OCI-LY1 (cell line): ENCODE measurements around the gene IKZF1.

Experiments used
- H2AFZ ChIP-seq: fragments of 200-600 bp; sonication (generic), shearing (Covaris generic); 2 replicates; pipeline ENCODE4 v1.6.0; 2014; ENCODE audit warnings: antibody characterized with exemption, mild to moderate bottlenecking, low read length
- H3F3A ChIP-seq: fragments of 200-600 bp; sonication (generic), shearing (Covaris generic); 2 replicates; pipeline ENCODE4 v1.6.0; 2014; ENCODE audit warnings: mild to moderate bottlenecking, antibody characterized with exemption, low read length, moderate library complexity; ENCODE audit not compliant: insufficient read depth
- H3K27ac ChIP-seq: fragments of 200-600 bp; sonication (generic); 2 replicates; pipeline ENCODE4 v1.5.1; 2014; ENCODE audit warnings: low read length, mixed run types, mild to moderate bottlenecking, low read depth; ENCODE audit not compliant: poor library complexity, severe bottlenecking
- H3K27me3 ChIP-seq: fragments of 200-600 bp; sonication (generic); 2 replicates; pipeline ENCODE4 v1.6.0; 2014; ENCODE audit warnings: antibody characterized with exemption, mild to moderate bottlenecking, low read length, moderate library complexity; ENCODE audit not compliant: insufficient read depth
- H3K36me3 ChIP-seq: fragments of 200-600 bp; sonication (generic); 2 replicates; pipeline ENCODE4 v1.6.1; 2014; ENCODE audit warnings: mild to moderate bottlenecking, antibody characterized with exemption, low read length, moderate library complexity, mixed read lengths; ENCODE audit not compliant: insufficient read depth
- H3K4me1 ChIP-seq: fragments of 200-600 bp; sonication (generic); 2 replicates; pipeline ENCODE4 v1.5.1; 2014; ENCODE audit warnings: mild to moderate bottlenecking, low read length, moderate library complexity; ENCODE audit not compliant: insufficient read depth, severe bottlenecking
- H3K4me2 ChIP-seq: fragments of 200-600 bp; sonication (generic), shearing (Covaris generic); 2 replicates; pipeline ENCODE4 v1.6.1; 2014; ENCODE audit warnings: low read length
- H3K4me3 ChIP-seq: fragments of 200-600 bp; sonication (generic); 2 replicates; pipeline ENCODE4 v1.5.1; 2014; ENCODE audit warnings: low read length, low read depth, mild to moderate bottlenecking, mixed read lengths; ENCODE audit not compliant: poor library complexity, severe bottlenecking
- H3K79me2 ChIP-seq: fragments of 200-600 bp; shearing (Covaris generic); 2 replicates; pipeline ENCODE4 v1.6.1; 2016; ENCODE audit warnings: mixed run types, low read length, mixed read lengths; ENCODE audit not compliant: insufficient read depth
- H3K9ac ChIP-seq: fragments of 200-600 bp; sonication (generic), shearing (Covaris generic); 2 replicates; pipeline ENCODE4 v1.6.1; 2014; ENCODE audit warnings: mild to moderate bottlenecking, low read length, mixed read lengths
- H3K9me2 ChIP-seq: fragments of 200-600 bp; sonication (generic), shearing (Covaris generic); 2 replicates; pipeline ENCODE4 v1.6.1; 2014; ENCODE audit warnings: low read depth, mild to moderate bottlenecking, low read length, mixed read lengths
- H3K9me3 ChIP-seq: fragments of 200-600 bp; shearing (Covaris generic); 2 replicates; pipeline ENCODE4 v1.6.1; 2014; ENCODE audit warnings: low read length, mixed read lengths
- H4K20me1 ChIP-seq: fragments of 200-600 bp; sonication (generic), shearing (Covaris generic); 2 replicates; pipeline ENCODE4 v1.6.0; 2016; ENCODE audit warnings: mild to moderate bottlenecking, low read length; ENCODE audit not compliant: insufficient read depth
- CTCF ChIP-seq: fragments of 200-600 bp; sonication (generic), shearing (Covaris generic); IDR thresholded peaks from 2 replicates; pipeline ENCODE4 v1.5.1; 2017; ENCODE audit warnings: mild to moderate bottlenecking, antibody characterized with exemption, low read length, moderate library complexity, mixed read lengths
- EZH2 ChIP-seq: fragments of 200-600 bp; sonication (generic), shearing (Covaris generic); IDR thresholded peaks from 2 replicates; pipeline ENCODE4 v1.8.0; 2017; ENCODE audit warnings: borderline replicate concordance, mixed run types, mild to moderate bottlenecking, antibody characterized with exemption, low read length, moderate library complexity, mixed read lengths

IKZF1 gene

GRCh38 chr7:50334341-50334994, 30.0 kb downstream of the IKZF1 start:
- H4K20me1 ChIP-seq = no peaks in the 10 kb centered on the region
- no peak overlapping the region for H2AFZ ChIP-seq
- H3K4me3 ChIP-seq = no peak overlapping the region
- H3K9ac ChIP-seq = no peak overlapping the region
- peaks cover 45% of the 10 kb centered on the region for H3K79me2 ChIP-seq
- peaks cover 75% of the 10 kb centered on the region; the same call in 1 of the 2 replicates for H3K36me3 ChIP-seq
- peak overlapping the region; percentile 91 for H3K27ac ChIP-seq
- H3K27me3 ChIP-seq = no peaks in the 10 kb centered on the region
- peaks cover 100% of the 10 kb centered on the region for H3K4me1 ChIP-seq
- TF ChIP-seq CTCF (no peak), EZH2 (no peak)
- no peaks in the 10 kb centered on the region for H3K9me2 ChIP-seq
- no peaks in the 10 kb centered on the region for H3K9me3 ChIP-seq
- peak overlapping the region; percentile 61; the same call in 1 of the 2 replicates for H3K4me2 ChIP-seq
- peaks cover 26% of the 10 kb centered on the region for H3F3A ChIP-seq

GRCh38 chr7:50335230-50335794, 30.8 kb downstream of the IKZF1 start:
- TF ChIP-seq EZH2 (no peak), CTCF (no peak)
- H2AFZ ChIP-seq = no peak overlapping the region
- no peaks in the 10 kb centered on the region for H4K20me1 ChIP-seq
- H3K4me3 ChIP-seq = peak overlapping the region; percentile 26
- peak overlapping the region; percentile 65; the same call in 1 of the 2 replicates for H3K9ac ChIP-seq
- H3K27me3 ChIP-seq = no peaks in the 10 kb centered on the region
- peaks cover 73% of the 10 kb centered on the region; the same call in 1 of the 2 replicates for H3K36me3 ChIP-seq
- H3K9me3 ChIP-seq = no peaks in the 10 kb centered on the region
- peak overlapping the region; percentile 91 for H3K27ac ChIP-seq
- H3F3A ChIP-seq = peaks cover 24% of the 10 kb centered on the region
- peak overlapping the region; percentile 61 for H3K4me2 ChIP-seq
- no peaks in the 10 kb centered on the region for H3K9me2 ChIP-seq
- peaks cover 100% of the 10 kb centered on the region for H3K4me1 ChIP-seq
- peaks cover 54% of the 10 kb centered on the region for H3K79me2 ChIP-seq

GRCh38 chr7:50335795-50336754, 31.6 kb downstream of the IKZF1 start:
- Histone ChIP-seq H3K79me2 (peaks cover 61% of the 10 kb centered on the region), H3K4me2 (peak overlapping the region; percentile 61), H4K20me1 (no peaks in the 10 kb centered on the region), H3K4me1 (peaks cover 100% of the 10 kb centered on the region), H3F3A (peaks cover 17% of the 10 kb centered on the region), H2AFZ (no peak overlapping the region), H3K36me3 (peaks cover 73% of the 10 kb centered on the region; the same call in 1 of the 2 replicates), H3K9me2 (no peaks in the 10 kb centered on the region), H3K27me3 (no peaks in the 10 kb centered on the region), H3K9ac (peak overlapping the region; percentile 65), H3K4me3 (peak overlapping the region; percentile 26), H3K9me3 (no peaks in the 10 kb centered on the region), H3K27ac (peak overlapping the region; percentile 91)
- TF ChIP-seq EZH2 = no peak
- peak; percentile 70 for TF ChIP-seq CTCF
